Embryonic facial prominence (tissue), 1 donor: Measurements from ENCODE around the gene RASD2.

Experiments used
- DNase-seq: peaks from one replicate; pipeline ENCODE4 v3.0.0-alpha.2; 2016; ENCODE audit errors: extremely low spot score

Gene RASD2

GRCh38 chr22:35582861-35583670 lies 42.4 kb downstream of the RASD2 start:
- DNase-seq, result no peak

GRCh38 chr22:35586771-35587170 lies 46.1 kb downstream of the RASD2 start:
- no peak for DNase-seq

GRCh38 chr22:35587447-35587870 lies 46.8 kb downstream of the RASD2 start:
- no peak for DNase-seq

DNA sequence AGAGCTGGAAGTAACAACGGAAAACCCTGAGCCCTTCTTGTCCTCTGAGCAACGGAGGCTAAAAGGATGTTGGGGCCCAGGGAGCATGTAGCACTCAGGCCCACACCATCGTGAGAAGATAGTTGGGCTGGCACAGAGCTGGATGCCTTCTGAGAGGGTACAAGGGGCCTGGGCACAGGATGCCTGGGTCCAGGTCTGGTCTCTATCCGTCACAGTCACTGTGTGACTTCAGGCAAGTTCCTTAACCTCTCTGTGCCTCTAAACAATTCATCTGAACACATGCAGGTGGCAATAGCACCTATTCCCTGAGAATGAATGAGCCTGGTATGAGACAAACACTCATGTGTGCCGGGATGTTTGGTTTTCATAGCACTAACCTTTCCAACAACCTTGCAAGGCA lies 47.3 kb downstream of the RASD2 start:
- no peak for DNase-seq

- DNase-seq, result no peak
These were observed 48.6 kb downstream of the RASD2 start for GRCh38 chr22:35589071-35589755.

- no peak for DNase-seq
These were observed 49.1 kb downstream of the RASD2 start for GRCh38 chr22:35589756-35590093.

GRCh38 chr22:35590634-35591295 lies 50.1 kb downstream of the RASD2 start:
- DNase-seq, result no peak

- DNase-seq, result no peak
These were observed 51.2 kb downstream of the RASD2 start for GRCh38 chr22:35591714-35592417.

- DNase-seq, result no peak
These were observed 51.9 kb downstream of the RASD2 start for GRCh38 chr22:35592418-35592967.

DNA sequence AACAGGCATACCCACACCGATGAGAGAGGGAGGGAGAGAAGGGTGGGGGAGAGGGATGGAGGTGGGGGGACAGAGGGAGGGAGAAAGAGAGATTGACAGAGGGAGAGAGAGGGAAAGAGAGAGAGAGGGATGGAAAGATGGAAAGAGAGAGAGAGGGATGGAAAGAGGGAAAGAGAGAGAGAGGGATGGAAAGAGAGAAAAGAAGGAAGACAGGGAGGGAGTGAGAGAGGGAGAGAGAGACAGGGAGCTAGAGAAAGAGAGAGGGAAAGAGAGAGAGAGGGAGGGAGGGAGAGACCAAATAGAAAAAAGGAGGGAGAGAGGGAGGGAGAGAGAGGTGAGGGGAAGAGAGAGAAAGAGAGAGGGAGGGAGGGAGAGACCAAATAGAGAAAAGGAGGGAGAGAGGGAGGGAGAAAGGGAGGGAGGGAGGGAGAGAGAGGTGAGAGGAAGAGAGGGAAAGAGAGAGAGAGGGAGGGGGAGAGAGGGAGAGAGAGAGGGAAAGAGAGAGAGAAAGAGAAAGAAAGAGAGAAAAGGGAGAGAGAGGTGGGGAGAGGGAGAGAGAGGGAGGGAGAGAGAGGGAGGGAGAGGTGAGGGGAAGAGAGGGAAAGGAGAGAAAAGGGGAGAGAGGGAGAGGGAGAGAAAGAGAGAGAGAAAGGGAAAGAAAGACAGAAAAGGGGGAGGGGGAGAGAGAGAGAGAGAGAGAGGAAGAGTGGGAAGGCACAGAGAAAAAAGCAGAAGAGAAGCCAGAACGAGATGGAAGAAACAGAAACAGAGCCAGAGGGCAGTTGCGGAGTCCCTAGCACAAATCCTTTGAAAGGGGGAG lies 52.6 kb downstream of the RASD2 start:
- no peak for DNase-seq

DNA sequence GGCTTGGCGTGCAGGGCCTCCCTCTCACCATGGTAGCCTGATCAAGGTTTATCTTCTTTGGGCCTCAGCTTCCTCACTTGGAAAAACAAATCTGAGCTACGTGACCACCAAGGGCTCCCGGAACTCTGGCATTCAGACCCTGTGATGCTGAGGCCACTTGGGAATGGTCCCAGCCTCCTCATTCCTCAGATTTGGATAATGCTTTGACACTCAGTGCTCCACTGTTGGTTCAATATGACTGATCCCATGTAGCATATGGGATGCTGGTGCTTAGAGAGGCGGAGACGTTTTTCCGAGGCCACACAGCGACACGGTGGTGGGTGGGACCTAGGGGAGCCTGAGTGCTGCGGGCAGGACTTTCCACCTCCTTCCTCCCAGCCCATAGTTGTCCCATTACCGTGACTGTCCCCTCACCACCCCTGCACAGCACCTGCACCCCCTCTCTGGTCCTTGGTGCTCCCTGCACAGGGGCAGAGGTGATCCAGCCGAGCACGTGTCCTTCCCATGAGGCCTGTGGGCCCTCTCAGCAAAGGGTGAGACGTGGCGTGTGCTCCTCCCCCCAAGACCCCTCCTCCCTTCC lies 53.4 kb downstream of the RASD2 start:
- no peak for DNase-seq

DNA sequence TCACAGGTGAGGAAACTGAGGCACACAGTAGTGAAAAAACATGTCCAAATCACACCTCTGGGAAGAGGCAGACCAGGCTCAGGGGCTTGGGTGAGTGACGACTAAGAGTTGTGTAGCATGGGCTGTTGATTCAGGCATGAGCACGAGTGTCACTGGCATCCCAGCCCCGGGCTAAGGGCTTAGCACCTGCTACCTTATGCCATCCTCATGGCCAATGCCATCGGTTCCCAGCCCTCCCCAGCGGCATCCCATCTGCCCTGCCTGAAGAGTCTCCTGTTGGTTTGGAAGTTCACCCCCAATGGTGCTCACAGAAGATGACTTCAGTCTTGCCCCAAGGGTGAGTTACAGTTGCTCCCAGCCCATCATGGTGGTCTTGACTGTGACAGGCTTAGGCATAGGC lies 54.1 kb downstream of the RASD2 start:
- no peak for DNase-seq

- no peak for DNase-seq
These were observed 56.2 kb downstream of the RASD2 start for GRCh38 chr22:35596821-35597220.

DNA sequence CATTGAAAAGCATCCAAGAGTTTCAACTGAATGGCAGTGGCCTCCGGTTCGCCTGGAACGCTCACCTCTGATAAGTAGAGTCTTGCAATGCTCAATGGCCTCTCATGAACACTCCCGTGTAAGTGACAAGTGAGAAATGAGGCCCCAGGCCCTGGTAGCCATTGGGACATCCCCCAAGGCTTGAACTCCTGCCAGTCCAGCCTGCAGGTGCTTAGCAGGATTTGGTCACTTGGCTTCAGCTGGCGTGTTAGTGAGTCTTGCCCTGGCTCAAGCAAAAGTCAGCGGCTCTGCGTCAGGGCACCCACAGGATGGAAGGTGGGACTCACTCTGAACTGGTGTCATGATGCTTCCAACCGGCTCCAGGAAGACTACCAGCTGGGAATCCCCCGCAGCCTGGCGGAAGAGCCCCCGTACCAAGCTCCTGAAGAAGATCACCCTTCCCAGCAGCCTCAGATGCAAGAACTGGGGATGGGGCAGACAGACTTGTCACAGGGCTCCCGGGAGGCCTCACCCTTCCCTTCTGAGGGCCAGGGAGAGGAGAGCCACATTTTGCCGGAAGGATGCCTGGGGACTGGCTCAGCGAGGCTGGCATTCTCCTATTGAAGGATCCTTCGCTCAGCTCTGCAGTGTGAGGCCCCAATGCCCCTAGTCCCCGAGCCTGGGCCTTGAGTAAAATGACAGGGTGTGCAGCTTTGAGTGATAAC lies 57.2 kb downstream of the RASD2 start:
- no peak for DNase-seq

DNA sequence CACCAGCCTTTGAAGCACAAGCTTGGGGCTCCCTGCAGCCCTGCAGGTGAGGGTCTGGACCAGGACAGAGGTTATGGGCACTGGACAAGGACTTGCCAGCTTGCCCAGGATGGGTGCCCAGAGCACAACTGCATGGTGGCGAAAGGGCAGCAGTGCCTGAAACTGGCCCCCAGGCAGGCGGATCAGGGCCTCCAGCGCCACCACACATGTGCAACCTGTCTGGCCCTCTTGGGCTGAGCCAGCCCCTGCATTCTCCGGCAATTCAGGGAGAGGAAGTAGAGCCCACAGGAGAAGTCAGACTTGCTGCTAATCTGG lies 57.7 kb downstream of the RASD2 start:
- DNase-seq, result no peak

- no peak for DNase-seq
These were observed 58.7 kb downstream of the RASD2 start for GRCh38 chr22:35599364-35599763.

DNA sequence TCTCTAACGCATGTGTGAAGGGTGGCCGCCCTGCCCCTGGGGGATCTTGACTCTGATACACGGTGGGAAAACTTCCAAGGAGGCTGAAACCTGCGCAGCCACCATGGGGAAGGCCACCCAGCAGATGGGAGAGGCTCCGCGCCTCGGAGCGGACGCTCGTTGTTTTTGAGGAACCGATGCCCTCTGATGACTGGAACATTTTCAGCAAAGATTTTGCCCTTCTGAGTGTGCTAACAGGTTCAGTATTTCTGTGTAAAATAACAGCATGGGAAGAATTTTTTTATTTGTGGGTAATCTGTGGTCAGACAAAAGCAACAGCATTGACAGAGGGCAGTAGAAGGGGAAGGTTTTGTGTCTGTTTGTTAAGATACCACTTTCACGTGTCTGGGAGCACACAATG lies 59.8 kb downstream of the RASD2 start:
- no peak for DNase-seq

- no peak for DNase-seq
These were observed 60.5 kb downstream of the RASD2 start for GRCh38 chr22:35601013-35601580.

- no peak for DNase-seq
These were observed 61.3 kb downstream of the RASD2 start for GRCh38 chr22:35601743-35602615.
